HFFc6 (cell line): ENCODE results near the gene ZNF615. TPM values are rescaled to one million over a fixed set of nuclear protein-coding genes. Genes with fewer than 3 reads are reported as not detected.
"Not testable (repeated sequence)": the region's sequence is repeated elsewhere in the genome, so short reads cannot be mapped to it uniquely, and the experiment has no call there.

Source experiments
- DNase-seq: peaks from one replicate; pipeline ENCODE4 v3.0.0-alpha.2; 2018
- H3K27ac Mint-ChIP-seq: 2 replicates; pipeline ENCODE4 v1.8.0; 2020; ENCODE audit warnings: mild to moderate bottlenecking, mixed read lengths
- H3K27me3 Mint-ChIP-seq: 2 replicates; pipeline ENCODE4 v1.8.0; 2021; ENCODE audit warnings: mild to moderate bottlenecking, moderate library complexity, mixed read lengths; ENCODE audit not compliant: insufficient read depth
- H3K36me3 Mint-ChIP-seq: 2 replicates; pipeline ENCODE4 v1.8.0; 2021; ENCODE audit warnings: low read depth, mixed read lengths
- H3K4me1 Mint-ChIP-seq: 2 replicates; pipeline ENCODE4 v1.8.0; 2020; ENCODE audit warnings: low read depth, mixed read lengths
- H3K4me3 Mint-ChIP-seq: 2 replicates; pipeline ENCODE4 v1.8.0; 2020; ENCODE audit warnings: mild to moderate bottlenecking, moderate library complexity, mixed read lengths
- H3K9me3 Mint-ChIP-seq: 2 replicates; pipeline ENCODE4 v1.8.0; 2020; ENCODE audit warnings: mild to moderate bottlenecking, mixed read lengths
- long read RNA-seq: library from polyadenylated mRNA; unstranded; transcript quantifications from one replicate; pipeline ENCODE4 v2.0.0, GENCODE V29; 2019
- total RNA-seq, 6 experiments: library from RNA; stranded (reverse); fragmentation: NEBNext Ultra II Directional; extraction: Animal tissue kit (Norgen Biotek cat#: 25700); gene quantifications; 2 replicates in 1 of 6; 3 replicates in 5 of 6; pipeline ENCODE4 v1.2.3, GENCODE V29; 2021
- TF ChIP-seq, protein P1 (sequence below): fragments of 200-600 bp; sonication (generic); IDR thresholded peaks from 2 replicates; pipeline ENCODE4 v1.5.0; 2021; ENCODE audit warnings: antibody characterized with exemption, mild to moderate bottlenecking

The ZNF615 gene
- 1 to 10 TPM; 4.4 to 5.7 (median 4.8) TPM for total RNA-seq
- long read RNA-seq, partial matches to known transcripts = 0 of 2 reads
- long read RNA-seq, other reads (novel, unspliced or antisense) = 2 of 2 reads

- TF ChIP-seq, protein P1, sequence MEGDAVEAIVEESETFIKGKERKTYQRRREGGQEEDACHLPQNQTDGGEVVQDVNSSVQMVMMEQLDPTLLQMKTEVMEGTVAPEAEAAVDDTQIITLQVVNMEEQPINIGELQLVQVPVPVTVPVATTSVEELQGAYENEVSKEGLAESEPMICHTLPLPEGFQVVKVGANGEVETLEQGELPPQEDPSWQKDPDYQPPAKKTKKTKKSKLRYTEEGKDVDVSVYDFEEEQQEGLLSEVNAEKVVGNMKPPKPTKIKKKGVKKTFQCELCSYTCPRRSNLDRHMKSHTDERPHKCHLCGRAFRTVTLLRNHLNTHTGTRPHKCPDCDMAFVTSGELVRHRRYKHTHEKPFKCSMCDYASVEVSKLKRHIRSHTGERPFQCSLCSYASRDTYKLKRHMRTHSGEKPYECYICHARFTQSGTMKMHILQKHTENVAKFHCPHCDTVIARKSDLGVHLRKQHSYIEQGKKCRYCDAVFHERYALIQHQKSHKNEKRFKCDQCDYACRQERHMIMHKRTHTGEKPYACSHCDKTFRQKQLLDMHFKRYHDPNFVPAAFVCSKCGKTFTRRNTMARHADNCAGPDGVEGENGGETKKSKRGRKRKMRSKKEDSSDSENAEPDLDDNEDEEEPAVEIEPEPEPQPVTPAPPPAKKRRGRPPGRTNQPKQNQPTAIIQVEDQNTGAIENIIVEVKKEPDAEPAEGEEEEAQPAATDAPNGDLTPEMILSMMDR = no peak
- Mint-ChIP-seq H3K27me3 (no peaks in the 10 kb centered on the region; the same call in none of the 2 replicates), H3K4me1 (peaks cover 6% of the 10 kb centered on the region), H3K4me3 (peak within 1 kb of the TSS; percentile 97), H3K9me3 (peaks cover 26% of the 10 kb centered on the region), H3K27ac (peak within 1 kb of the TSS; percentile 95), H3K36me3 (peaks cover 59% of the 10 kb centered on the region)
- DNase-seq = peak; percentile 65
Observed at GRCh38 chr19:52007806-52008557, at the start of gene ZNF615. TSS of gene ZNF615 (minus strand) at chr19:52008211. CDS start at chr19:52003711, 4,500 bp downstream.

- Mint-ChIP-seq H3K9me3 (peaks cover 89% of the 10 kb centered on the region), H3K36me3 (peaks cover 91% of the 10 kb centered on the region)
- H3K27me3 Mint-ChIP-seq, H3K4me3 Mint-ChIP-seq, H3K27ac Mint-ChIP-seq, DNase-seq, H3K4me1 Mint-ChIP-seq: not testable (repeated sequence)
Observed at GRCh38 chr19:52056480-52056879, 48.5 kb upstream of the ZNF615 start.

- peaks cover 73% of the 10 kb centered on the region for H3K36me3 Mint-ChIP-seq
- DNase-seq, H3K4me3 Mint-ChIP-seq, H3K27me3 Mint-ChIP-seq, H3K27ac Mint-ChIP-seq: not testable (repeated sequence)
- peaks cover 70% of the 10 kb centered on the region for H3K9me3 Mint-ChIP-seq
- H3K4me1 Mint-ChIP-seq = peaks cover 25% of the 10 kb centered on the region
Observed at GRCh38 chr19:52051736-52052135, 43.7 kb upstream of the ZNF615 start.

DNA sequence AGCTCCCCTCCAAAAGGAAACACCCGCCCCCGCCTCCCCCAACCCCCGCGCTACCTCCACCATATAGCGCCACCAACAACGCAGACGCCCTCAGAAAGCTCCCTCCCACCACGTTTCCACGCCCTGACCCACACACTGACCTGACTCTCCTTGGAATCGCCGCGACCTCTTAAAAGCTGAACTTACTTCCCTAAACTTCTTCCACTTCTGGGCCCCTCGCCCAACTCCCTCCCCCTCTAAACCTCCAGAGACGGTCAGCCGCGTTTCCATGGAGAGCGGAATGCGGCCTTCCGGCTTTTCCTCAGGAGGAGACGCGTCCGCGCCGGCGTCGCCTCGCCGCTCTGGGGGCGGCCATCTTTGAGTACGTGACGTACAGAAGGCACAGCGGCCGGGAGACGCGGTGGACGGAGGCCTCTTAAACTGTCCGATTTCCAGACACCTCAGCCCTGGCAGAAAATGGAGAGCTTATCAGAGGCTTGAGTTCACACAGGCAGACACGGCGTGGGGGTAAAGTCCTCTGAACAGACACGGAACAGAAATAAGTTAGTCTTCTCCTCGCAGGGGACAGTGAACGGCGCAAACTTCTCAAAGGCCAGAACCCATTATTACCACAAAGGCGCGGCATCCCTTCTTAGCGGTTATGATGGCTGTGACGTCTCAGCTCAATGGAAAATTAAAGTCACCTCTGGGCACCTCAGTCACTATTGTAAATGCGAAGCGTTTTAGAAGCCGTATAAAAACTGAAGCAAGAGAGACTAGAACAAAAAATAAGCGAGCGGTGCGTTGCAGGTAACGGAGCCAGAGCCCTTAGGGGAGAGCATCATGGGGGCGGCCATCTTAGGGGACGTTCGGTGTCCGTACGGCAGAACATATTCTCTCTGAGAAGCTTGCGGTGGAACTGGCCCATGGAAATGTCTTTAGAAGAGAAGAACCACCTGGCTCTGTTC, 40.8 kb upstream of the ZNF615 start, which contains the start of gene ZNF432:
Gene ZNF432 (minus strand): TSS at position 284 of the 947 bp plus-strand sequence. CDS start 1,970 bp downstream, outside the sequence.
- TF ChIP-seq, protein P1 = no peak; the same call in 1 of the 2 replicates
- H3K4me1 Mint-ChIP-seq = peaks cover 34% of the 10 kb centered on the region
- peaks cover 67% of the 10 kb centered on the region for H3K36me3 Mint-ChIP-seq

DNA sequence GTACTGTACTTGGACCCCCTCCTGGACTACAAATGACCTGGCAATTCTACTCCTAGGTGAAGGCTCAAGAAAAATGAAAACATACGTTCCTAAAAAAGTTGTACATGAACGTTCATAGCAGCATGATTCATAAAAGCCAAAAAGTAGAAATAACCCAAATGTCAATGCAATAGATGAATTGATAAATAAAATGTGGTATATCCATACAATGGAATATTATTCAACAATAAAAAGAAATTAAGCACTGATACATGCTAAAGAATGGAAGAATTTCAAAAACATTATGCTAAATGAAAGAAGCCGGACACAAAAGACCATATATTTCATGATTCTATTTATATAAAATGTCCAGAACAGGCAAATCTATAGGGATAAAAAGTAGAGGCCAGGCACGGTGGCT, 31.2 kb upstream of the ZNF615 start:
- H3K4me3 Mint-ChIP-seq = no peak overlapping the region
- H3K9me3 Mint-ChIP-seq = peaks cover 67% of the 10 kb centered on the region
- no peak for DNase-seq
- peaks cover 2% of the 10 kb centered on the region for H3K27me3 Mint-ChIP-seq
- peaks cover 94% of the 10 kb centered on the region for H3K36me3 Mint-ChIP-seq
- TF ChIP-seq, protein P1 = no peak
- H3K4me1 Mint-ChIP-seq = no peaks in the 10 kb centered on the region
- no peak overlapping the region for H3K27ac Mint-ChIP-seq

More for the DNA sequence above, 40.8 kb upstream of the ZNF615 start, which contains the start of gene ZNF432:
- H3K9me3 Mint-ChIP-seq = peaks cover 47% of the 10 kb centered on the region
- H3K4me3 Mint-ChIP-seq = peak within 1 kb of the TSS; percentile 96
- no peaks in the 10 kb centered on the region for H3K27me3 Mint-ChIP-seq
- peak within 1 kb of the TSS; percentile 99 for H3K27ac Mint-ChIP-seq
- DNase-seq = peak; percentile 80

DNA sequence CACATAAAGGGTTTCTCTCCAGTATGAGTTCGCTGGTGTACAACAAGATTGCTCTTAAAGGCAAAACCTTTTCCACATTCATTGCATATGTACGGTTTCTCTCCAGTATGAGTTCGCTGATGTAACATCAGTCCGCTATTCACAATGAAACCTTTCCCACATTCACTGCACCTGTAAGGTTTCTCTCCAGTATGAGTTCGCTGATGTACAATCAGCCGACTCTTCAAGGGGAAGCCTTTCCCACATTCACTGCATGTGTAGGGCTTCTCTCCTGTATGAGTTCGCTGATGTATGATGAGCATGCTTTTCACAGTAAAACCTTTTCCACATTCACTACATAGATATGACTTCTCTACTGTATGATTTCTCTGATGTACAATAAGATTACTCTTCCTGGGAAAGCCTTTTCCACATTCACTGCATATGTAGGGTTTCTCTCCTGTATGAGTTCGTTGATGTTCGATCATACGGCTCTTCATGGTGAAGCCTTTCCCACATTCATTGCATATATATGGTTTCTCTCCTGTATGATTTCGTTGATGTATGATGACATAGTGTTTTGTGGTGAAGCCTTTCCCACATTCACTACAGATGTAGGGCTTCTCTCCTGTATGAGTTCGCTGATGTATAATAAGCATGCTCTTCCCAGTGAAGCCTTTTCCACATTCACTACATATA, 26.2 kb upstream of the ZNF615 start:
- DNase-seq = no peak
- Mint-ChIP-seq H3K27ac (no peak overlapping the region), H3K27me3 (no peaks in the 10 kb centered on the region; the same call in 1 of the 2 replicates), H3K9me3 (peaks cover 88% of the 10 kb centered on the region), H3K4me3 (no peak overlapping the region), H3K4me1 (no peaks in the 10 kb centered on the region), H3K36me3 (peaks cover 95% of the 10 kb centered on the region)
- TF ChIP-seq, protein P1 = no peak
